Stimulated activated CD4-positive, alpha-beta T cell treated with anti-CD3 and anti-CD28 coated beads, TNF-alpha, amount 100 ng/mL, for 48 hours (primary cell): ENCODE results near the gene PYGB.

ENCODE experiments used
- DNase-seq, 3 donors: peaks; one replicate each; pipeline ENCODE4 v3.0.0-alpha.2; 2020; ENCODE audit warnings: low read depth in 3 of 3

PYGB gene

DNA sequence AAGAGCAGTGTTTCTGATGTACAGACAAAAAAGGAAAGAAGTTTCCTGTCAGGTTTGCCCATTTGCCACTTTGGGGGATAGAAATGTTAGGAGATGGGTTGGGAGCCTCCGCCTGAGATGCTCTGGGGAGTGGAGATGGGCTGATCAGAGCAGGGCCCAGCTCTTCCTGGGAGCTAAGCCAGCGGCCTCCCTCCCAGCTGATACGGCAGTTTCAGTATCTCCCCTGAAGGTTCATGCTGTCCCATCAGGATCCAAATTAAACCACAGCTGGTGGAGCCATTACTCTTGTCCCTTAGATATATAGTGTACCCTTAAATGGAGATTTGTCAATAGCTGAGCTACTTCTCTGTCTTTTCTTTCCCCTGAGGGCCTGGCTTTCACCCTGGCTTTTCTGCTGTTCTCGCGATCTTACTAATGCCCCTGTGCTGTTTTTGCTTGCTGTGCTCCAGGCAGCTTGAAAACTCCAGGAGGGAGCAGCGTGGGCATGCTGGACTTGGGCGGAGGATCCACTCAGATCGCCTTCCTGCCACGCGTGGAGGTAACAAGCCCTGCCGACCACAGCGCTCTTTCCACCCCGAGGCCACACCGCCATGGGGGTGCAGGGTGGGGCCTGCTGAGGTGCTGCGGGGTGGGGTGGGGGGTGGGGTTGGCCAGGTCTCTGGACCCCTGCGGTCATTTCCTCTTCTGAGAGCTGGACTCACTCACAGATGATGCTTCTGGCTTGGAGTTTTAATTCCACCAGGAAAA is 31.5 kb upstream of the PYGB start:
- DNase-seq: no peak

GRCh38 chr20:25217161-25218108 is 30.4 kb upstream of the PYGB start:
- DNase-seq: no peak

DNA sequence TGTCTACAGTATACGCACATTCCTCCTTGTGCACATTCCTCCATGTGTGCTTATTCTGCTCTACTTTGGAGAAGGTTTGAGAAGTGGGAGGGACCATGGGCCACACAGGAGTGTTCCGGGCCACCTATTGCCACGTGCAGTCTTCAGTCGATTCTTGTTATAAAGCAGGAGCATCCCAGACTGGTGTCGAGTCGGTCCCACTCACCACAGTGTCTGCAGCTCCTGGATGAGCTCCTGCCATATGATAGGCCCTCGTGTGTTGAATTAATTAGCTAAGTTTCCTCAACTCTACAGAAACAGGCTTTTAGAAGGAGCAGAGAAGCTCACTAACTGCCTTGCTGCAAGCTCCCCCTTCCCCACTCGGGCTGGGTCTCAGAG is 29.8 kb upstream of the PYGB start:
- no peak for DNase-seq

GRCh38 chr20:25218492-25218891 is 29.4 kb upstream of the PYGB start:
- no peak for DNase-seq

- no peak for DNase-seq
These were observed 28.5 kb upstream of the PYGB start for GRCh38 chr20:25219365-25219764.

DNA sequence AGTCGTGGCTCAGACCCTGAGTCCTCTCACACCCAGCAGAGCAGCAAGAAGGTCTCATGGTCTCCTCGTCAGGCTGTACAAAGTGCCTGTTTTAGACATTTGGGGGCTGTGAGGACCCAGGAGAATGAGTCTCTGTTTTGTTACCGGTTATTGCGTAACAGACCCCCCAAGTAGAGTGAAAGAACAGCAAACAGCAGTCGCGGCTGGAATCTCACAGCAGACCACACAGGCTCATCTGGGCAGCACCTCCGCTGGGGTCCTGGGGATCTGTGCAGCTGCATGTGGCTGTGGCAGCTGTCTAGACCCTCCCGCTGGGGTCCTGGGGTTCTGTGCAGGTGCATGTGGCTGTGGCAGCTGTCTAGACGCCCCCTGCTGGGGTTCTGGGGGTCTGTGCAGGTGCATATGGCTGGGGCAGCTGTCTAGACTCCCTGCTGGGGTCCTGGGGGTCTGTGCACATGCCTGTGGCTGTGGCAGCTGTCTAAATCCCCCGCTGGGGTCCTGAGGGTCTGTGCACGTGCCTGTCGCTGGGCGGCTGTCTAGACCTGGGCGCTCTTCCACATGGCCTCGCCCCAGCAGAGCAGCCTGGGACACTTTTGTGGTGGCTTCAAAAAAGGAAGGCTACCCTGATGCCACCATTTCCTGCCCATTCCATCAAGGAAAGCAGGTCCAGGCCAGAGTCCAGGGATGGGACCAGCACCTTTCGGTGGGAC is 27.7 kb upstream of the PYGB start:
- DNase-seq: no peak

DNA sequence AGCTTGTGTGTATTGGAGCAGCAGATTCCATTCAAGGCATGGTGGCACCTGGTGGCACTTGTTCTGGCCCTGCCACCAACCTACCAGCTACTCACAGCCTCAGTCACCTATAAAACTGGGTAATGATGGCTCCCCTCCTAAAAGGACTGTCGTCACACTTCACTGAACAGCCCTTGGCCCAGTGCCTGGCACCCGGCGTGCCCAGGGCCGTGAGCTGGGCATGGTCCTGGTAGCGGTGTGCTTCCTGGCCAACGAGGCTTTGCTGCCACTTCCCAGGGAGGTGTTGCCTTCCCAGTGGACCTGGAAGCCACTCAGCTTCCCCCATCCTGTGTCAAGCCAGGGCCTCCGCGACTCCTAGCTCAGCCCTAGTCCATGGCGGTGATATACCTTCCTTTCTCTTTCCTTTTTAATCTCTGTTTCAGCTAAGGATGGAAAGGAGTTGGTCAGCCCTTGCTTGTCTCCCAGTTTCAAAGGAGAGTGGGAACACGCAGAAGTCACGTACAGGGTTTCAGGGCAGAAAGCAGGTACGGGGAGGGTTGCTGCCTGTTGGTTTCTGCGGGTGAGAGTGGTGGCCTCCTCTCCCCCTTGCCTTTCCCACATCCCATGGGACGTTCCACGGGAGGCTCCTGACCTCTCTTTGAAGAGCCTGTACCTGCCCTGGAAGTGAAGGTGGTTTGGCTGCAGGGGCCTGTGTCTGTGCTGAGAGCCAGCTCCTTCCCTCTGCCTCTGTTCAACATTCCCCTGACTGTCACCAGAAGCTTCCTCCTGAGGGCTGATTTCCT is 26.9 kb upstream of the PYGB start:
- DNase-seq: no peak

DNA sequence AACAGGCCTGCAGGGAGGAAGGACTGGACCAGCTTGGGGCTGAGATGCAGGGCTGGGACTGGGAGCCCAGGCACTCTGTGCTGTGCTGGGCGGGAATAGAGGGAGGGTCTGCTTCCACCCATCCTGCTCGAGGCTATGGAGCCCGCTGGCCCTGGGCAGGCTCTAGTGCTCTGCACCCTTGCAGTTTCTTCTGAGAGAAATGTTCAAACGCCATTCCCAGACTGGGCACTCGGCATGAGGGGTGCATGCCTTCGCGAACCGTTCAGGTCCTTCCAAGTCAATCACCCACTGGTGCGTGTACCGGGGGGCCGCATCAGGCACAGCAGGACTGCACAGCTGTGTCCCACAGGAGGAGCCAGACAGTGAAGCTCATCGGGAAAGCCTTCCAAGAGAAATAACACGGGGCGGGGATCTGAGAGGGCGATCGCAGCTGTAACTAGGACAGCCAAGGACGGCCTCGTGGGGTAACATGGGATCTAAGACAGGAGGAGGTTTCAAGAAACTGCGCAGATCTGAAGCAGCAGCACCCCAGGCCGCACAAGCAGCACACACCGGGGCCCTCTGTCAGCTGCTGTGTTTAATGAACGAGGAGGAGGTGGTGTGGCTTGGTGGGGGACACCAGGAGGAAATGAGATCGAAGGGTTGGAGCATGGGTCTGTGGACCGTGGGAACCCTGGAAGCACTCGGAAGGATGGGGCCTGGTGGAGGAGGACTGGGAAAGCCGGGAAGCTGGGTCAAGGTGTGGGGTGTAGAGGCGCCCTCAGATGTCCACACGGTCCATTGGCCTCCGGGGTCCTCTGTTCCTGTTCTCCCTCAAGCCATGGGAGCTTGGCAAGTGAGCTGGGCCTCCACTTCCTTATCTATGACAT is 26.1 kb upstream of the PYGB start:
- DNase-seq: no peak

- DNase-seq: no peak
These were observed 25.3 kb upstream of the PYGB start for GRCh38 chr20:25222461-25223178.

DNA sequence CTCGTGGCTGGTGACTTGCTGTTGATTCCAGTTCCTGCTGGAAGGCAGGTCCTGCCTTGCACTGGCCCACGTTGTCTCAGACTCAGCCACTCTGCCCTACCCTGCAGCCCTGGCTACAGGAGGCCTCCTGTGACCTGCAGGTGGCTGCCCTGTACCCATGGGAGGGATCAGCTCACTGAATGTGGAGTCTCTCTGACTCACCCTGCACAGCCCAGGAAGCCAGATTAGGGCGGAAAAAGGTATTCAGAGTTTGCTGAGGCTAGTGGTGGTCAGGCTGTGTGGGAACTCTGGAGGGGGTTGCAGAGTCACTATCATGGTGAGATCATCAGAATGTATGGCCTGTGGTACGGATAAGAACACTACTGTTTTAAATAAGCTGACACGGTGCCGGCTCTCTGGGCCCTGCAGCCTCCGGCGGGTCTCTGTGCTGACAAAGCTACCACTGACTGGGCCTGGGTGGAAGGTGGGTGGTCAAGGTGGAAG is 24.7 kb upstream of the PYGB start:
- peak in 2 of 3 donors; percentile 39 to 56 for DNase-seq

GRCh38 chr20:25223765-25224720 is 23.8 kb upstream of the PYGB start:
- DNase-seq: no peak

GRCh38 chr20:25224941-25225340 is 22.9 kb upstream of the PYGB start:
- no peak for DNase-seq

DNA sequence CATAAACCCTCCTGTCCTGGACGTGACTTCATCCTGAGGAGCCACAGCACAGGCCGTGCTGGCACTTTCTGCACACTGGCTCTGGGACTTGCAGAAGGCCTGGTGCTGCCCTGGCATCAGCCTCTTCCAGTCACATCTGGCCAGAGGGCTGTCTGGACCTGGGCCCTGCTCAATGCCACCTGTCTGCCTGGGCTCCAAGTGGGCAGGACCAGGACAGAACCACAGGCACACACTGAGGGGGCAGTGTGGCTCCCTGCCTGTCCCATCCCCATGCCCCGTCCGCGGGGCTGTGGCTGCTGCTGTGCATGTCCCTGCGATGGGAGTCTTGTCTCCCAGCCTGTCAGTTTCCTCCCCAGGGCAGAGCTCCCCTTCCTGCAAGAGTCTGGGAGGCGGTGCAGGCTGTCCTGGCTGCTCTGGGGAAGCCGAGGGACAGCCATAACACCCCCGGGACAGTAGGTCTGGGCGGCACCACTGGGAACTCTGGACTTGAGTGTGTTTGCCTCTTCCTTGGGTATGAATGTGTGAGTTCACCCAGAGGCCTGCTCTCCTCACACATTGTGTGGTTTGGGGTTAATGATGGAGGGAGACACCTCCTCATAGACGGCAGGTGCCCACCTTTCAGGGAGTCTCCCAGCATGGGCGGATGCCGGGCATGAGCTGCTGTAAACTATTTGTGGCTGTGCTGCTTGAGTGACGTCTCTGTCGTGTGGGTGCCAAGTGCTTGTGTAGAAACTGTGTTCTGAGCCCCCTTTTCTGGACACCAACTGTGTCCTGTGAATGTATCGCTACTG is 22.0 kb upstream of the PYGB start:
- no peak for DNase-seq

GRCh38 chr20:25226433-25227316 is 21.2 kb upstream of the PYGB start:
- no peak for DNase-seq

GRCh38 chr20:25227317-25227831 is 20.5 kb upstream of the PYGB start:
- no peak for DNase-seq

DNA sequence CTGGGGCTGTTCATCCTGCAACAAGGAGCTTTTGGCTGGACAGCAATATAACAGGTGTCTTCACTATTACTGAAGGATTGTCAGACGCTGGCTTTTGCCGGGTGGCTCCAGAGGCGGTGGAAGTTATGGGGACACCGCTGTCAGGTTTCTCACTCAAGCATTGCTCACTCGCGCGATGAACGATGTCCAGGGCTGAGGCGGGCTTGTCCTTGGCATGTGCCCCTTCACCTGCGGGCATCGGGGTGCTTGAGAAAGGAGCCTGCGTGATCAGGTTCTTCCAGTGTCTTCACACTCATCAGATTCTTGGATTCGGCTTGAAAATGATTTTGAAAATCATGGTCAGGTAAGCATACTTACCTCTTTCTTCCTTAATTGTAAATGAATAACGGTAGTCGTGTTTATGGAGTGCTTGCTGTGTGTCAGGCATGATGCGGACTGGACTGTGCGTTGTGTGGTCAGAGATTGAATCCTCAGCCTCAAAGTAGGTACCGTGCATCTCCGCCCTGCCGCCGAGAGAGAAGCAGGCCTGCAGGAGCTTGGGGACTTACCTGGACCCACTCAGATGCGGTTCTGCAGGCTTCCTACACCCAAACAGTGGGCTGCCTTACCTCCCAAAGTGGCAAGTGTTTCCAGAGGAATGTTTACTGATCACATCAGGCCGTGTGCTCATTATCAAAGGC is 18.3 kb upstream of the PYGB start:
- no peak for DNase-seq
